ENCODE measurements around the gene ANKS1B.

Gene ANKS1B

DNA sequence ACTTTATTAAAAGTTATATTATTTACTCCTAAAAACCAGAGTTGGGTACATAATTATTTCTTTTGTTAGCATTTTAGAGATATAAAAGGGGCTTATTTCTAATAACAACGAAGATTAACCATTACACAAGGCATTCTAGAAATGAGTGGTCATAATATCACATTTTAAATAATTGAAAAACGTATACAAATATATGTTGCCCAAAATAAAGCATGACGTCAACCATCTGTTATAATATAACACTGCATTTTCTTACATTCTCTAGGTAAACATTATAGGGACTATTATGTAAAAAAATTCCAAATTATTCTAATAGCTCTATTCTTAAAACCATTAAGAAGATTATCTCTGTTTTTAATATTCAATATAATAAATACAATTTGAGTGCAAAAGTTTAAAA lies 792.2 kb downstream of the ANKS1B start:
- TF ChIP-seq, protein P1, sequence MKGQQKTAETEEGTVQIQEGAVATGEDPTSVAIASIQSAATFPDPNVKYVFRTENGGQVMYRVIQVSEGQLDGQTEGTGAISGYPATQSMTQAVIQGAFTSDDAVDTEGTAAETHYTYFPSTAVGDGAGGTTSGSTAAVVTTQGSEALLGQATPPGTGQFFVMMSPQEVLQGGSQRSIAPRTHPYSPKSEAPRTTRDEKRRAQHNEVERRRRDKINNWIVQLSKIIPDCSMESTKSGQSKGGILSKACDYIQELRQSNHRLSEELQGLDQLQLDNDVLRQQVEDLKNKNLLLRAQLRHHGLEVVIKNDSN (IDR thresholded peaks at IDR 0.05), result no peak
- TF ChIP-seq CEBPB (IDR thresholded peaks at IDR 0.05) (no peak), YY1 (IDR thresholded peaks at IDR 0.05; ENCODE audit: low read depth) (no peak), EP300 (IDR thresholded peaks at IDR 0.05; ENCODE audit: borderline replicate concordance) (no peak), TCF12 (IDR thresholded peaks at IDR 0.05; ENCODE audit: low read depth) (no peak), NFIC (IDR thresholded peaks at IDR 0.05) (no peak), FOXM1 (IDR thresholded peaks at IDR 0.05; ENCODE audit: borderline replicate concordance, low read depth) (no peak)
- TF ChIP-seq, protein P2, sequence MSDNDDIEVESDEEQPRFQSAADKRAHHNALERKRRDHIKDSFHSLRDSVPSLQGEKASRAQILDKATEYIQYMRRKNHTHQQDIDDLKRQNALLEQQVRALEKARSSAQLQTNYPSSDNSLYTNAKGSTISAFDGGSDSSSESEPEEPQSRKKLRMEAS (IDR thresholded peaks at IDR 0.05), result no peak

DNA sequence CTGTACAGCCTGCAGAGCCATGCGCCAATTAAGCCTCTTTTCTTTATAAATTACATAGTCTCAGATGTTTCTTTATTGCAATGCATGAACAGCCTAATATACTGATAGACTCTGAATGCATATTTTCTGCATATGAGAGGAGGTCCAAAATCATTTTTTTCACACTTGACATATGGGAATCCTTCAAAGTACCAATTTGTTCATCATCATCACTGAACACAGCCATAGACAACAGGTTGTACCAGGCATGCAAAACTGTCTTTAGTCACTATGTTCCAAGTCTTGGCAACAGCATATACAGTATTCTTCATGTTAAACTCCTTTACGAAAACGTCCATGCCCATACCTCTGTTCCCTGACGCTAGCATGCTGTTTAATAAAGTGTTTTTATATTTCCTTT lies 807.9 kb downstream of the ANKS1B start:
- no peak for TF ChIP-seq NFIC (IDR thresholded peaks at IDR 0.05)
- no peak for TF ChIP-seq FOXM1 (IDR thresholded peaks at IDR 0.05; ENCODE audit: borderline replicate concordance, low read depth)
- TF ChIP-seq RAD21 (IDR thresholded peaks at IDR 0.05; ENCODE audit: low read depth), result no peak
- no peak for TF ChIP-seq ZBTB7A (IDR thresholded peaks at IDR 0.05; ENCODE audit: low read depth)
- TF ChIP-seq, protein P2 (IDR thresholded peaks at IDR 0.05), result no peak
- TF ChIP-seq TAF1 (IDR thresholded peaks at IDR 0.05; ENCODE audit: low read depth), result no peak
- TF ChIP-seq CREB1 (IDR thresholded peaks at IDR 0.05; ENCODE audit: low read depth), result no peak
- TF ChIP-seq, protein P1 (IDR thresholded peaks at IDR 0.05), result no peak
- TF ChIP-seq EP300 (IDR thresholded peaks at IDR 0.05; ENCODE audit: borderline replicate concordance), result no peak
- TF ChIP-seq TEAD4 (IDR thresholded peaks at IDR 0.05), result no peak
- TF ChIP-seq CEBPB (IDR thresholded peaks at IDR 0.05), result no peak
- no peak for TF ChIP-seq EGR1 (IDR thresholded peaks at IDR 0.05)
- no peak for TF ChIP-seq YY1 (IDR thresholded peaks at IDR 0.05; ENCODE audit: low read depth)
- no peak for TF ChIP-seq TCF12 (IDR thresholded peaks at IDR 0.05; ENCODE audit: low read depth)
- TF ChIP-seq, protein P3, sequence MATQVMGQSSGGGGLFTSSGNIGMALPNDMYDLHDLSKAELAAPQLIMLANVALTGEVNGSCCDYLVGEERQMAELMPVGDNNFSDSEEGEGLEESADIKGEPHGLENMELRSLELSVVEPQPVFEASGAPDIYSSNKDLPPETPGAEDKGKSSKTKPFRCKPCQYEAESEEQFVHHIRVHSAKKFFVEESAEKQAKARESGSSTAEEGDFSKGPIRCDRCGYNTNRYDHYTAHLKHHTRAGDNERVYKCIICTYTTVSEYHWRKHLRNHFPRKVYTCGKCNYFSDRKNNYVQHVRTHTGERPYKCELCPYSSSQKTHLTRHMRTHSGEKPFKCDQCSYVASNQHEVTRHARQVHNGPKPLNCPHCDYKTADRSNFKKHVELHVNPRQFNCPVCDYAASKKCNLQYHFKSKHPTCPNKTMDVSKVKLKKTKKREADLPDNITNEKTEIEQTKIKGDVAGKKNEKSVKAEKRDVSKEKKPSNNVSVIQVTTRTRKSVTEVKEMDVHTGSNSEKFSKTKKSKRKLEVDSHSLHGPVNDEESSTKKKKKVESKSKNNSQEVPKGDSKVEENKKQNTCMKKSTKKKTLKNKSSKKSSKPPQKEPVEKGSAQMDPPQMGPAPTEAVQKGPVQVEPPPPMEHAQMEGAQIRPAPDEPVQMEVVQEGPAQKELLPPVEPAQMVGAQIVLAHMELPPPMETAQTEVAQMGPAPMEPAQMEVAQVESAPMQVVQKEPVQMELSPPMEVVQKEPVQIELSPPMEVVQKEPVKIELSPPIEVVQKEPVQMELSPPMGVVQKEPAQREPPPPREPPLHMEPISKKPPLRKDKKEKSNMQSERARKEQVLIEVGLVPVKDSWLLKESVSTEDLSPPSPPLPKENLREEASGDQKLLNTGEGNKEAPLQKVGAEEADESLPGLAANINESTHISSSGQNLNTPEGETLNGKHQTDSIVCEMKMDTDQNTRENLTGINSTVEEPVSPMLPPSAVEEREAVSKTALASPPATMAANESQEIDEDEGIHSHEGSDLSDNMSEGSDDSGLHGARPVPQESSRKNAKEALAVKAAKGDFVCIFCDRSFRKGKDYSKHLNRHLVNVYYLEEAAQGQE (IDR thresholded peaks at IDR 0.05; ENCODE audit: low read depth), result no peak

DNA sequence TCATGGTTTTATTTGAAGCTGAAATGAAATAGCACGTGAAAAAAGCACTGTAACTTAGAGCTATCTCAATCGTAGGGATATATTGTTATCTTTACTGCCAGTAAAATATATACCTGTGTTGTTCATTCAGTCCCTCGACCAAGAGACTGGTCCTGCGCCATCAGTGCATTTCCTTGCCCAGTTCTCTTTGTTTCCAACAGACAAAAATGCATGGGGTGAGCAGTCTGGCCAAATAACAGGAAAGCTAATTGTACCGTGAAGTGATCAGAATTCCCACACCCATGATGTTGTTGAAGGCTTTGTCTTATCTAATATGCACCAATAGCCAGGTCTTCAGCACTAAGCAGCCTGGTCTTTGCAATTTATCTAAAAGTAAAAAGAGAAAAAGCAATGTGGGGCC lies 814.3 kb downstream of the ANKS1B start:
- TF ChIP-seq EGR1 (IDR thresholded peaks at IDR 0.05) (no peak), TAF1 (IDR thresholded peaks at IDR 0.05; ENCODE audit: low read depth) (no peak), EP300 (IDR thresholded peaks at IDR 0.05; ENCODE audit: borderline replicate concordance) (no peak), FOXM1 (IDR thresholded peaks at IDR 0.05; ENCODE audit: borderline replicate concordance, low read depth) (no peak), RAD21 (IDR thresholded peaks at IDR 0.05; ENCODE audit: low read depth) (no peak), TCF12 (IDR thresholded peaks at IDR 0.05; ENCODE audit: low read depth) (no peak), YY1 (IDR thresholded peaks at IDR 0.05; ENCODE audit: low read depth) (no peak), NFIC (IDR thresholded peaks at IDR 0.05) (no peak), CEBPB (IDR thresholded peaks at IDR 0.05) (no peak)
- TF ChIP-seq, protein P1 (IDR thresholded peaks at IDR 0.05), result no peak
- TF ChIP-seq, protein P2 (IDR thresholded peaks at IDR 0.05), result no peak

DNA sequence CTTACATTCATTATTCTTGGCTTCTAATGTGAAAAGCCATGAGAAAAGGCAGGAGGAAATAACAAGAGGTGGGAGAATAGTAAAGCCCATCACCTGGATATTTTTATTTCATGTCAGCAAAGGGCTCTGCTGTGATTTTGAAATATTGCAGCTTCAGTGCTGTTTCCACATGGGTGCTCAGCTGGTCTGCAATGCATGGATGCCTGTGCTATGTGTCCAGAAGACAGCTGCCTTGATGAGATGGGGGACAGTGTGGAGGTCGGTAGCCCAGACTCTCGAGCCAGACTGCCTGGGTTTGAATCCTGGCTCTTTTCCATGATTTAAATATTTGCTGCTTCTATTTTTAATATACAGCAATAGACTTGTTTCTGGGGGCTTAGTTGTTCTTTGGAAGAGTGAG lies 814.7 kb downstream of the ANKS1B start:
- TF ChIP-seq, protein P3 (IDR thresholded peaks at IDR 0.05; ENCODE audit: low read depth), result no peak
- TF ChIP-seq, protein P1 (IDR thresholded peaks at IDR 0.05), result no peak
- TF ChIP-seq EP300 (IDR thresholded peaks at IDR 0.05; ENCODE audit: borderline replicate concordance), result no peak
- TF ChIP-seq RAD21 (IDR thresholded peaks at IDR 0.05; ENCODE audit: low read depth), result no peak
- TF ChIP-seq CREB1 (IDR thresholded peaks at IDR 0.05; ENCODE audit: low read depth), result no peak
- no peak for TF ChIP-seq TAF1 (IDR thresholded peaks at IDR 0.05; ENCODE audit: low read depth)
- no peak for TF ChIP-seq FOXM1 (IDR thresholded peaks at IDR 0.05; ENCODE audit: borderline replicate concordance, low read depth)
- TF ChIP-seq, protein P2 (IDR thresholded peaks at IDR 0.05), result no peak
- no peak for TF ChIP-seq YY1 (IDR thresholded peaks at IDR 0.05; ENCODE audit: low read depth)

DNA sequence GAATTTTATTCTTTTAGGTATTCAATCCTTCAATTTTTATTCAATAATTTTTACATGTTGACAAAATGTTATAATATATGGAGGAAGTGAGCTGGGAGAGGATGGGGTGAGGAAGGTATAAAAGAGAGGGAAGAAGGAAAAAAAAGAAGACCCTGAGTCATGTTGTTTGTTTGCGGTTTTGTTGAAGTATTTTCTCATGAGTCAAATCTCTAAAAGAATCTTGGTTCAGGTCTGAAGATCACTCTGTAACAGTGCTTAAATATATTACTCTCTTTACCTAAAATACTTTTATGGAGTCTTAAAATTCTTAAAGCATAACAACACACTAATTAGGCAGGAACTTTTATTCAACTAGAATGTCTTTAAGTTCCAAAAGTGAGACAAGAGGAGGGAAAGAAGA lies 826.8 kb downstream of the ANKS1B start:
- TF ChIP-seq TCF12 (IDR thresholded peaks at IDR 0.05; ENCODE audit: low read depth), result no peak
- TF ChIP-seq, protein P1 (IDR thresholded peaks at IDR 0.05), result no peak
- no peak for TF ChIP-seq RAD21 (IDR thresholded peaks at IDR 0.05; ENCODE audit: low read depth)
- TF ChIP-seq, protein P3 (IDR thresholded peaks at IDR 0.05; ENCODE audit: low read depth), result no peak
- TF ChIP-seq TAF1 (IDR thresholded peaks at IDR 0.05; ENCODE audit: low read depth), result no peak
- TF ChIP-seq EGR1 (IDR thresholded peaks at IDR 0.05), result no peak
- TF ChIP-seq, protein P2 (IDR thresholded peaks at IDR 0.05), result no peak
- no peak for TF ChIP-seq CEBPB (IDR thresholded peaks at IDR 0.05)
- TF ChIP-seq NFIC (IDR thresholded peaks at IDR 0.05), result no peak
- no peak for TF ChIP-seq TEAD4 (IDR thresholded peaks at IDR 0.05)
- no peak for TF ChIP-seq EP300 (IDR thresholded peaks at IDR 0.05; ENCODE audit: borderline replicate concordance)
- TF ChIP-seq FOXM1 (IDR thresholded peaks at IDR 0.05; ENCODE audit: borderline replicate concordance, low read depth), result no peak
- TF ChIP-seq CREB1 (IDR thresholded peaks at IDR 0.05; ENCODE audit: low read depth), result no peak
- no peak for TF ChIP-seq ZBTB7A (IDR thresholded peaks at IDR 0.05; ENCODE audit: low read depth)
- no peak for TF ChIP-seq YY1 (IDR thresholded peaks at IDR 0.05; ENCODE audit: low read depth)
